ENCODE data around the gene COA1.

DNA sequence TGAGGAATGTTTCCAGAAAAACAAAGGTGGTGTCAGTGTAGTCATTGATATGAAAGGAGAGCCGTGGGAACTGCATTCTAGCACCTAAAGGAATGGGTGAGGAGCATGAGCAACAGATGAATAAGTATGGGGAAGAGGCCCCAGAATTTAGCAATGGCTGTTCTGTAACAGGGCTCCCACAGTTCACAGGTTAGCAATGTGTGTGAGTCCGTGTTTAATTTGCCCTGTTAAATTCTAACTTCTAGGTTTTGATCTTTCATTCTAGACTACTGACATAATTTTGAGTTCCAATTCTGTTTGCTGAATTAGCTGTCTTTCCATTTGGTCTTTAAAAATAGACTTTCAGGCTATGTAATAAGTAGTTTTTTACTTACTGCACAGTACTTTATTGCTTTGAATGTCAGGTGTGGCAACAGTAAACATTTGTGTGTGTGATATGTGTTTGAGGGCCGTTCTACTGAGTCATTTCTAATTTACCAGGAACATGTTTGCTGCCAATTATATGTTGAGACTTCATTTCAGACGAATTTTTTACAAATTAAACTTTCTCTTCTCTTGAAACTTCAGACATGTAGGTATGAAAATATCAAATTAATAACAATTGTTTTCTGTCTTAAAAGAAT, 137.7 kb downstream of the COA1 start:
- TF ChIP-seq EZH2phosphoT487 (IDR thresholded peaks at IDR 0.05; ENCODE audit: borderline replicate concordance, low read depth) (no peak), FOSL2 (IDR thresholded peaks at IDR 0.05; ENCODE audit: borderline replicate concordance, low read depth) (0 out of 2 replicates have a peak, but pooled peaks have one; percentile 3)
